ENCODE measurements around the gene ASTN2. TPM values are rescaled to one million over a fixed set of nuclear protein-coding genes. Genes with fewer than 3 reads are reported as not detected.

Gene ASTN2
- polyA plus RNA-seq, 1 donor from 2014 or later: 6.8 TPM

DNA sequence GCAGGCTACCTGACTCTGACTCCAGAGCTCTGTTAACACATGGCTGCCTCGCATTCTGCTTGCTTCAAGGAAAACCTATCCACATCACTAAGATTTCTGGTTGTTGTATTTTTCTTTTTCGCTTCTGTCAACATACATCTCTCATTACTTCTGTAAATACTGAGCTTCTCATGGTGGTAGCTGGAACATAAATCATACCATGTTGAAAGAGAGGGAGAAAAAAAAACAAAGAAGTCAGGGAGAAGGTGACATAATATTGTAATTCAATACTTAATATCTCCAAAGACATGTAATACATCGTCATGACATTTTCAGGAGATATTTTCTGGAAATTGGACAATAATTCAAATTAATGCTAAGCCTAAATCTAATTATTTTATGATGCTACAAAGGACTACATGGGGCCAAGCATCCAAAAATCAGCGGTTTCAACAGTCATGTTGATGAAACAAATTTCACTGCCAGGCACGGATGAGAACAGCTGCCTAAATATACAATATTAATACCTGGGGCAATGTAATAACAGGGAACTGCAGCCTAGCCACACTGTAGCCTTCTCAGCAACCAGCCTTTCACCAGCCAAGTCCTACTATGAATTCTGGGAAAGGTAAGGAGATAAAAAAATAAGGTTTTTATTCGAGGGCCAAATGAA lies 395.8 kb downstream of the ASTN2 start:
- Histone ChIP-seq H4K20me1 (ENCODE audit: insufficient read depth) (no peaks in the 10 kb centered on the region), H3K27ac (ENCODE audit: low read length) (no peak overlapping the region), H3K9ac (ENCODE audit: low read length) (no peak overlapping the region), H3K79me2 (replicated peaks; ENCODE audit: insufficient read depth, low read length) (no peaks in the 10 kb centered on the region), H3K27me3 (ENCODE audit: insufficient read depth, low read depth, low read length) (no peaks in the 10 kb centered on the region), H3K4me2 (ENCODE audit: low read length) (no peak overlapping the region), H3K36me3 (ENCODE audit: insufficient read depth, low read length) (no peaks in the 10 kb centered on the region), H3K9me2 (ENCODE audit: insufficient read depth, low read length) (no peaks in the 10 kb centered on the region), H3F3A (ENCODE audit: insufficient read depth, low read length, poor library complexity, severe bottlenecking) (no peaks in the 10 kb centered on the region), H3K4me3 (ENCODE audit: low read length) (no peak overlapping the region), H3K9me3 (ENCODE audit: low read length) (no peaks in the 10 kb centered on the region), H2AFZ (ENCODE audit: low read depth, low read length) (no peak overlapping the region)
- TF ChIP-seq, protein P1, sequence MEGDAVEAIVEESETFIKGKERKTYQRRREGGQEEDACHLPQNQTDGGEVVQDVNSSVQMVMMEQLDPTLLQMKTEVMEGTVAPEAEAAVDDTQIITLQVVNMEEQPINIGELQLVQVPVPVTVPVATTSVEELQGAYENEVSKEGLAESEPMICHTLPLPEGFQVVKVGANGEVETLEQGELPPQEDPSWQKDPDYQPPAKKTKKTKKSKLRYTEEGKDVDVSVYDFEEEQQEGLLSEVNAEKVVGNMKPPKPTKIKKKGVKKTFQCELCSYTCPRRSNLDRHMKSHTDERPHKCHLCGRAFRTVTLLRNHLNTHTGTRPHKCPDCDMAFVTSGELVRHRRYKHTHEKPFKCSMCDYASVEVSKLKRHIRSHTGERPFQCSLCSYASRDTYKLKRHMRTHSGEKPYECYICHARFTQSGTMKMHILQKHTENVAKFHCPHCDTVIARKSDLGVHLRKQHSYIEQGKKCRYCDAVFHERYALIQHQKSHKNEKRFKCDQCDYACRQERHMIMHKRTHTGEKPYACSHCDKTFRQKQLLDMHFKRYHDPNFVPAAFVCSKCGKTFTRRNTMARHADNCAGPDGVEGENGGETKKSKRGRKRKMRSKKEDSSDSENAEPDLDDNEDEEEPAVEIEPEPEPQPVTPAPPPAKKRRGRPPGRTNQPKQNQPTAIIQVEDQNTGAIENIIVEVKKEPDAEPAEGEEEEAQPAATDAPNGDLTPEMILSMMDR (IDR thresholded peaks at IDR 0.05; ENCODE audit: poor library complexity, severe bottlenecking): no peak
- TF ChIP-seq SMC3 (conservative IDR thresholded peaks at IDR 0.05; ENCODE audit: poor library complexity) (no peak), MXI1 (conservative IDR thresholded peaks at IDR 0.05; ENCODE audit: poor library complexity, severe bottlenecking) (no peak), EP300 (conservative IDR thresholded peaks at IDR 0.05; ENCODE audit: poor library complexity, severe bottlenecking) (no peak), EZH2 (IDR thresholded peaks at IDR 0.05; ENCODE audit: borderline replicate concordance, insufficient read depth, low read length, poor library complexity, severe bottlenecking) (no peak), POLR2AphosphoS5 (IDR thresholded peaks at IDR 0.05) (no peak), TAF1 (IDR thresholded peaks at IDR 0.05; ENCODE audit: low read depth) (no peak), RAD21 (conservative IDR thresholded peaks at IDR 0.05) (no peak)
- TF ChIP-seq, protein P2, sequence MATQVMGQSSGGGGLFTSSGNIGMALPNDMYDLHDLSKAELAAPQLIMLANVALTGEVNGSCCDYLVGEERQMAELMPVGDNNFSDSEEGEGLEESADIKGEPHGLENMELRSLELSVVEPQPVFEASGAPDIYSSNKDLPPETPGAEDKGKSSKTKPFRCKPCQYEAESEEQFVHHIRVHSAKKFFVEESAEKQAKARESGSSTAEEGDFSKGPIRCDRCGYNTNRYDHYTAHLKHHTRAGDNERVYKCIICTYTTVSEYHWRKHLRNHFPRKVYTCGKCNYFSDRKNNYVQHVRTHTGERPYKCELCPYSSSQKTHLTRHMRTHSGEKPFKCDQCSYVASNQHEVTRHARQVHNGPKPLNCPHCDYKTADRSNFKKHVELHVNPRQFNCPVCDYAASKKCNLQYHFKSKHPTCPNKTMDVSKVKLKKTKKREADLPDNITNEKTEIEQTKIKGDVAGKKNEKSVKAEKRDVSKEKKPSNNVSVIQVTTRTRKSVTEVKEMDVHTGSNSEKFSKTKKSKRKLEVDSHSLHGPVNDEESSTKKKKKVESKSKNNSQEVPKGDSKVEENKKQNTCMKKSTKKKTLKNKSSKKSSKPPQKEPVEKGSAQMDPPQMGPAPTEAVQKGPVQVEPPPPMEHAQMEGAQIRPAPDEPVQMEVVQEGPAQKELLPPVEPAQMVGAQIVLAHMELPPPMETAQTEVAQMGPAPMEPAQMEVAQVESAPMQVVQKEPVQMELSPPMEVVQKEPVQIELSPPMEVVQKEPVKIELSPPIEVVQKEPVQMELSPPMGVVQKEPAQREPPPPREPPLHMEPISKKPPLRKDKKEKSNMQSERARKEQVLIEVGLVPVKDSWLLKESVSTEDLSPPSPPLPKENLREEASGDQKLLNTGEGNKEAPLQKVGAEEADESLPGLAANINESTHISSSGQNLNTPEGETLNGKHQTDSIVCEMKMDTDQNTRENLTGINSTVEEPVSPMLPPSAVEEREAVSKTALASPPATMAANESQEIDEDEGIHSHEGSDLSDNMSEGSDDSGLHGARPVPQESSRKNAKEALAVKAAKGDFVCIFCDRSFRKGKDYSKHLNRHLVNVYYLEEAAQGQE (IDR thresholded peaks at IDR 0.05; ENCODE audit: borderline replicate concordance): no peak

DNA sequence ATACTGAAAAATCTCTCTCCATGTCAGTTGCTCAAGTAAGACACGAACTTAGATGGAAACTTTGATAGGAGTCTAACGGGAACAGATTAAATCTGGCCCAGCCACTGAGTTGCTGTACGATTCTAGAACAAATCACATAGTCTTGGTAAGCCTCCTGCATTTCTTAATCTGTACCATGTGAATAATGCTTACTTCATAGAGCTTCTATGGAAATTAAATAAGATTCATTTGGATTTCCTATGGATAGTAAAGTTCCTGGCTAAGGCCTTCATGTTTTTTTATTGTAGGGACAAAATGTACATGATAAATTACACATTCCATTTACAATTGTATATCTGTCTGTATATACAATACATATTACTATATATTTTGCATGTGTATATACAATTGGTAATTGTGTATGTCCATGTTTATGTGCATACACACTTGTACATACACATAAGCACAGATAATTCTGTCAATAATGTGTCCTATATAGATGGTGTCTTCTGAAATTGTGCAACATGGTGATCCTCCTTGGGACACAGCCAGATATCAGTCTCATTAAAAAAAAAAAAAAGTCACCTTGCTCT lies 397.4 kb downstream of the ASTN2 start:
- H3K9me3 ChIP-seq (ENCODE audit: low read length): no peaks in the 10 kb centered on the region
- H3F3A ChIP-seq (ENCODE audit: insufficient read depth, low read length, poor library complexity, severe bottlenecking): no peaks in the 10 kb centered on the region
- no peak overlapping the region for H3K4me3 ChIP-seq (ENCODE audit: low read length)
- H3K27me3 ChIP-seq (ENCODE audit: insufficient read depth, low read depth, low read length): no peaks in the 10 kb centered on the region
- no peak overlapping the region for H3K4me2 ChIP-seq (ENCODE audit: low read length)
- H3K79me2 ChIP-seq (replicated peaks; ENCODE audit: insufficient read depth, low read length): no peaks in the 10 kb centered on the region
- no peaks in the 10 kb centered on the region for H3K9me2 ChIP-seq (ENCODE audit: insufficient read depth, low read length)
- no peak overlapping the region for H3K27ac ChIP-seq (ENCODE audit: low read length)
- no peaks in the 10 kb centered on the region for H3K36me3 ChIP-seq (ENCODE audit: insufficient read depth, low read length)
- H2AFZ ChIP-seq (ENCODE audit: low read depth, low read length): no peak overlapping the region
- no peaks in the 10 kb centered on the region for H4K20me1 ChIP-seq (ENCODE audit: insufficient read depth)
- no peak overlapping the region for H3K9ac ChIP-seq (ENCODE audit: low read length)
- TF ChIP-seq SMC3 (conservative IDR thresholded peaks at IDR 0.05; ENCODE audit: poor library complexity) (no peak), TAF1 (IDR thresholded peaks at IDR 0.05; ENCODE audit: low read depth) (no peak), RAD21 (conservative IDR thresholded peaks at IDR 0.05) (no peak), EZH2 (IDR thresholded peaks at IDR 0.05; ENCODE audit: borderline replicate concordance, insufficient read depth, low read length, poor library complexity, severe bottlenecking) (no peak), MXI1 (conservative IDR thresholded peaks at IDR 0.05; ENCODE audit: poor library complexity, severe bottlenecking) (no peak), EP300 (conservative IDR thresholded peaks at IDR 0.05; ENCODE audit: poor library complexity, severe bottlenecking) (no peak), POLR2AphosphoS5 (IDR thresholded peaks at IDR 0.05) (no peak)
- TF ChIP-seq, protein P1 (IDR thresholded peaks at IDR 0.05; ENCODE audit: poor library complexity, severe bottlenecking): no peak
- TF ChIP-seq, protein P2 (IDR thresholded peaks at IDR 0.05; ENCODE audit: borderline replicate concordance): no peak
